HepG2 (cell line): ENCODE results near the gene PIK3IP1. TPM values are rescaled to one million over a fixed set of nuclear protein-coding genes. Genes with fewer than 3 reads are reported as not detected.

ENCODE experiments used
- EEA1 ChIP-seq: sonication (generic); formaldehyde crosslinking; IDR thresholded peaks from 2 replicates; pipeline ENCODE4 v1.5.1; 2020; ENCODE audit warnings: mild to moderate bottlenecking, missing genetic modification reagents, borderline replicate concordance
- EZH2 ChIP-seq: conservative IDR thresholded peaks from 2 replicates; pipeline ENCODE4 v1.6.1; 2012; ENCODE audit warnings: mild to moderate bottlenecking, low read depth, low read length, moderate library complexity
- FOSL1 ChIP-seq: sonication (generic); formaldehyde crosslinking; IDR thresholded peaks from 2 replicates; pipeline ENCODE4 v1.9.0; 2021; ENCODE audit warnings: missing genetic modification reagents, borderline replicate concordance
- GABPA ChIP-seq, 2 experiments: IDR thresholded peaks; 2 replicates each; pipeline ENCODE4 v1.6.1; 2011 to 2016; ENCODE audit warnings: low read depth in 2 of 2, low read length in 1 of 2, missing biosample characterization in 1 of 2, missing genetic modification characterization in 1 of 2
- IKZF4 ChIP-seq: sonication (generic); formaldehyde crosslinking; IDR thresholded peaks from 2 replicates; pipeline ENCODE4 v1.5.1; 2020; ENCODE audit warnings: borderline replicate concordance, mild to moderate bottlenecking, low read depth, missing genetic modification reagents; ENCODE audit errors: not compliant biosample characterization
- JARID2 ChIP-seq: sonication (generic); formaldehyde crosslinking; IDR thresholded peaks from 2 replicates; pipeline ENCODE4 v1.8.1; 2023; ENCODE audit warnings: missing genetic modification reagents, inconsistent platforms; ENCODE audit not compliant: insufficient replicate concordance
- KLF13 ChIP-seq: sonication (generic); formaldehyde crosslinking; IDR thresholded peaks from 2 replicates; pipeline ENCODE4 v1.4.0; 2020; ENCODE audit warnings: mild to moderate bottlenecking, missing genetic modification reagents
- KMT2B ChIP-seq: IDR thresholded peaks from 2 replicates; pipeline ENCODE4 v1.6.1; 2016; ENCODE audit warnings: missing genetic modification reagents, missing compliant biosample characterization
- MIER2 ChIP-seq: IDR thresholded peaks from 2 replicates; pipeline ENCODE4 v1.6.1; 2016; ENCODE audit warnings: missing biosample characterization, missing genetic modification reagents
- MXI1 ChIP-seq: IDR thresholded peaks from 3 replicates; pipeline ENCODE4 v1.6.1; 2012; ENCODE audit warnings: low read depth, low read length, inconsistent platforms, borderline replicate concordance
- NCOA2 ChIP-seq: sonication (generic); formaldehyde crosslinking; IDR thresholded peaks from 2 replicates; pipeline ENCODE4 v1.8.0; 2022; ENCODE audit warnings: inconsistent platforms
- NCOA5 ChIP-seq: sonication (generic); formaldehyde crosslinking; IDR thresholded peaks from 2 replicates; pipeline ENCODE4 v1.4.0; 2020; ENCODE audit warnings: missing genetic modification reagents
- NFE2 ChIP-seq: sonication (generic); formaldehyde crosslinking; IDR thresholded peaks from 2 replicates; pipeline ENCODE4 v1.4.0; 2020; ENCODE audit warnings: missing genetic modification reagents
- NONO ChIP-seq, 2 experiments: fragments of 450-650 bp in 1 of 2; sonication (generic) in 1 of 2; formaldehyde crosslinking in 1 of 2; IDR thresholded peaks in 1 of 2; conservative IDR thresholded peaks in 1 of 2; 2 replicates each; pipeline versions ENCODE4 v1.6.1 to v1.8.0; 2017 to 2022; ENCODE audit warnings: mild to moderate bottlenecking in 1 of 2, missing genetic modification reagents in 1 of 2, moderate library complexity in 1 of 2
- POGZ ChIP-seq: sonication (generic); formaldehyde crosslinking; IDR thresholded peaks from 2 replicates; pipeline ENCODE4 v1.4.0; 2020; ENCODE audit warnings: mild to moderate bottlenecking, missing genetic modification reagents
- SRSF9 ChIP-seq: fragments of 200-400 bp; formaldehyde crosslinking; IDR thresholded peaks from 2 replicates; pipeline ENCODE4 v1.6.1; 2018; ENCODE audit warnings: borderline replicate concordance, mild to moderate bottlenecking, low read depth, low read length; ENCODE audit not compliant: insufficient read depth, poor library complexity, severe bottlenecking
- TP53 ChIP-seq: sonication (generic); formaldehyde crosslinking; conservative IDR thresholded peaks from 2 replicates; pipeline ENCODE4 v1.4.0; 2020; ENCODE audit warnings: missing genetic modification reagents
- TRAFD1 ChIP-seq: sonication (generic); formaldehyde crosslinking; IDR thresholded peaks from 2 replicates; pipeline ENCODE4 v1.5.1; 2020; ENCODE audit warnings: missing genetic modification reagents, mild to moderate bottlenecking, borderline replicate concordance
- ZBTB20 ChIP-seq: sonication (generic); formaldehyde crosslinking; IDR thresholded peaks from 2 replicates; pipeline ENCODE4 v1.8.1; 2023; ENCODE audit warnings: missing genetic modification reagents, low read depth, mild to moderate bottlenecking, borderline replicate concordance
- ZBTB25 ChIP-seq: IDR thresholded peaks from 2 replicates; pipeline ENCODE4 v1.6.1; 2018; ENCODE audit warnings: missing genetic modification reagents
- ZBTB38 ChIP-seq: sonication (generic); formaldehyde crosslinking; IDR thresholded peaks from 2 replicates; pipeline ENCODE4 v1.5.1; 2020; ENCODE audit warnings: mild to moderate bottlenecking, missing genetic modification reagents
- ZBTB7A ChIP-seq: sonication (generic); formaldehyde crosslinking; IDR thresholded peaks from 2 replicates; pipeline ENCODE4 v1.8.0; 2022; ENCODE audit warnings: mild to moderate bottlenecking, missing genetic modification reagents
- ZNF383 ChIP-seq: sonication (generic); formaldehyde crosslinking; IDR thresholded peaks from 2 replicates; pipeline ENCODE4 v1.4.0; 2020; ENCODE audit warnings: missing genetic modification reagents, mild to moderate bottlenecking, borderline replicate concordance
- ZNF484 ChIP-seq: sonication (generic); formaldehyde crosslinking; IDR thresholded peaks from 2 replicates; pipeline ENCODE4 v1.5.1; 2020; ENCODE audit warnings: mild to moderate bottlenecking, low read depth, missing genetic modification reagents, borderline replicate concordance
- ZSCAN20 ChIP-seq: sonication (generic); formaldehyde crosslinking; IDR thresholded peaks from 2 replicates; pipeline ENCODE4 v1.4.0; 2020; ENCODE audit warnings: missing genetic modification reagents, mild to moderate bottlenecking, borderline replicate concordance
- polyA plus RNA-seq, 8 experiments: library from polyadenylated mRNA; depleted of rRNA in 3 of 8; stranded (reverse) in 7 of 8; unstranded in 1 of 8; fragments of >200 nt; fragmentation: Illumina TruSeq in 4 of 8; extraction: Trizol in 4 of 8; gene quantifications; 2 replicates each; pipeline versions ENCODE4 v1.2.1 to v1.2.3, GENCODE V29; 2011 to 2016; ENCODE audit warnings: low read depth in 4 of 8, missing spikeins in 1 of 8, mixed read lengths in 1 of 8; ENCODE audit not compliant: insufficient read depth in 1 of 8
- total RNA-seq, 5 experiments: library from RNA; depleted of rRNA; stranded (reverse); fragments of >200 nt; fragmentation: Illumina TruSeq; extraction: Trizol; gene quantifications; 2 replicates each; pipeline ENCODE4 v1.2.3, GENCODE V29; 2016; ENCODE audit warnings: low read depth in 1 of 5

Gene PIK3IP1
- total and polyA plus RNA-seq, 2 of the 13 experiments (the other 11 are each of a cell fraction or from before 2014, with no cell fraction given), result 1.3 to 2.5 TPM

- TF ChIP-seq GABPA (IDR thresholded peaks at IDR 0.05; ENCODE audit: low read depth, low read length), result no peak
- TF ChIP-seq GABPA (CRISPR knock-in tag; IDR thresholded peaks at IDR 0.05; ENCODE audit: low read depth), result no peak
- TF ChIP-seq FOSL1 (CRISPR knock-in tag), result peak; percentile 21; the same call in 1 of the 2 replicates
- TF ChIP-seq KLF13 (CRISPR knock-in tag), result no peak
- TF ChIP-seq KMT2B (CRISPR knock-in tag), result peak; percentile 63
- no peak for TF ChIP-seq ZNF484 (CRISPR knock-in tag)
- TF ChIP-seq ZBTB7A (CRISPR knock-in tag), result peak; percentile 68; the same call in 1 of the 2 replicates
- peak; percentile 74 for TF ChIP-seq POGZ (CRISPR knock-in tag)
- TF ChIP-seq ZBTB38 (CRISPR knock-in tag), result peak; percentile 90
- no peak for TF ChIP-seq TP53
- TF ChIP-seq NCOA2 (CRISPR knock-in tag), result peak; percentile 26; the same call in 1 of the 2 replicates
- TF ChIP-seq MXI1, result peak; percentile 97
- TF ChIP-seq NFE2, result 0 out of 2 replicates have a peak, but pooled peaks have one; percentile 13
- TF ChIP-seq IKZF4 (CRISPR knock-in tag), result peak; percentile 83
- TF ChIP-seq NONO (IDR thresholded peaks at IDR 0.05), result no peak
- peak; percentile 62; the same call in 1 of the 2 replicates for TF ChIP-seq NONO (CRISPR knock-in tag; conservative IDR thresholded peaks at IDR 0.05)
- TF ChIP-seq ZSCAN20 (CRISPR knock-in tag), result peak; percentile 95
- TF ChIP-seq ZBTB25 (CRISPR knock-in tag), result 0 out of 2 replicates have a peak, but pooled peaks have one; percentile 19
- TF ChIP-seq NCOA5 (CRISPR knock-in tag), result no peak
- peak; percentile 40 for TF ChIP-seq JARID2 (CRISPR knock-in tag)
- no peak for TF ChIP-seq EZH2
- no peak for TF ChIP-seq SRSF9
- TF ChIP-seq TRAFD1 (CRISPR knock-in tag), result no peak
- TF ChIP-seq EEA1 (CRISPR knock-in tag), result peak; percentile 89; the same call in 1 of the 2 replicates
- TF ChIP-seq ZBTB20, result peak; percentile 36; the same call in 1 of the 2 replicates
- TF ChIP-seq MIER2 (CRISPR knock-in tag), result no peak
- TF ChIP-seq ZNF383 (CRISPR knock-in tag), result no peak
These were observed 1.5 kb downstream of the PIK3IP1 start (continued) for GRCh38 chr22:31290494-31291471.
